Measurements from ENCODE around the gene USP47. TPM values are rescaled to one million over a fixed set of nuclear protein-coding genes. Genes with fewer than 3 reads are reported as not detected.

USP47 gene
- total RNA-seq, 3 donors from 2014 or later (not counting 1 experiment from before 2014, with no cell fraction given): 102 to 108 (median 107) TPM

DNA sequence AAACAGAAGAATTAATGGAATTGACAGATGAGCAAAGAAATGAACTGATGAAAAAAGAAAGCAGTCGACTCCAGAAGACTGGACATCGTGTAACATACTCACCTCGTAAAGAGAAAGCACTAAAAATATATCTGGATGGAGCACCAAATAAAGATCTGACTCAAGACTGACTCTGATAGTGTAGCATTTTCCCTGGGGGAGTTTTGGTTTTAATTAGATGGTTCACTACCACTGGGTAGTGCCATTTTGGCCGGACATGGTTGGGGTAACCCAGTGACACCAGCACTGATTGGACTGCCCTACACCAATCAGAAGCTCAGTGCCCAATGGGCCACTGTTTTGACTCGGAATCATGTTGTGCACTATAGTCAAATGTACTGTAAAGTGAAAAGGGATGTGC lies 114.2 kb downstream of the USP47 start:
- peaks cover 14 to 16% of the 10 kb centered on the region in 2 donors for H3K4me1 Mint-ChIP-seq
- Histone ChIP-seq H3K4me3 (ENCODE audit: low read length) (no peak overlapping the region), H3K27ac (ENCODE audit: low read length) (no peak overlapping the region), H3K27me3 (ENCODE audit: control insufficient read depth, insufficient read depth, low read length) (no peaks in the 10 kb centered on the region), H3K36me3 (ENCODE audit: control insufficient read depth, insufficient read depth, low read length) (peaks cover 66% of the 10 kb centered on the region), H3K4me1 (ENCODE audit: control insufficient read depth, insufficient read depth, low read length) (peaks cover 11% of the 10 kb centered on the region), H3K9me3 (ENCODE audit: control insufficient read depth, insufficient read depth, low read length) (no peaks in the 10 kb centered on the region)
- no peak overlapping the region for H3K4me3 Mint-ChIP-seq
- H3K9me3 Mint-ChIP-seq: no peaks in the 10 kb centered on the region
- intact Hi-C loops (cut with micrococcal nuclease): no loop called here
- peaks cover 43% of the 10 kb centered on the region for H3K36me3 Mint-ChIP-seq
- TF ChIP-seq, protein P1, sequence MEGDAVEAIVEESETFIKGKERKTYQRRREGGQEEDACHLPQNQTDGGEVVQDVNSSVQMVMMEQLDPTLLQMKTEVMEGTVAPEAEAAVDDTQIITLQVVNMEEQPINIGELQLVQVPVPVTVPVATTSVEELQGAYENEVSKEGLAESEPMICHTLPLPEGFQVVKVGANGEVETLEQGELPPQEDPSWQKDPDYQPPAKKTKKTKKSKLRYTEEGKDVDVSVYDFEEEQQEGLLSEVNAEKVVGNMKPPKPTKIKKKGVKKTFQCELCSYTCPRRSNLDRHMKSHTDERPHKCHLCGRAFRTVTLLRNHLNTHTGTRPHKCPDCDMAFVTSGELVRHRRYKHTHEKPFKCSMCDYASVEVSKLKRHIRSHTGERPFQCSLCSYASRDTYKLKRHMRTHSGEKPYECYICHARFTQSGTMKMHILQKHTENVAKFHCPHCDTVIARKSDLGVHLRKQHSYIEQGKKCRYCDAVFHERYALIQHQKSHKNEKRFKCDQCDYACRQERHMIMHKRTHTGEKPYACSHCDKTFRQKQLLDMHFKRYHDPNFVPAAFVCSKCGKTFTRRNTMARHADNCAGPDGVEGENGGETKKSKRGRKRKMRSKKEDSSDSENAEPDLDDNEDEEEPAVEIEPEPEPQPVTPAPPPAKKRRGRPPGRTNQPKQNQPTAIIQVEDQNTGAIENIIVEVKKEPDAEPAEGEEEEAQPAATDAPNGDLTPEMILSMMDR (IDR thresholded peaks at IDR 0.05): no peak
- H3K27me3 Mint-ChIP-seq (ENCODE audit: low read depth in 2 of 2): no peaks in the 10 kb centered on the region
- 97% methylated on average over 4 of the region's 5 CpGs for WGBS (ENCODE audit: insufficient coverage)
- DNase-seq: no peak
- H3K27ac Mint-ChIP-seq: peak overlapping the region in 1 of 2 donors; percentile 57
- ATAC-seq: no peak

DNA sequence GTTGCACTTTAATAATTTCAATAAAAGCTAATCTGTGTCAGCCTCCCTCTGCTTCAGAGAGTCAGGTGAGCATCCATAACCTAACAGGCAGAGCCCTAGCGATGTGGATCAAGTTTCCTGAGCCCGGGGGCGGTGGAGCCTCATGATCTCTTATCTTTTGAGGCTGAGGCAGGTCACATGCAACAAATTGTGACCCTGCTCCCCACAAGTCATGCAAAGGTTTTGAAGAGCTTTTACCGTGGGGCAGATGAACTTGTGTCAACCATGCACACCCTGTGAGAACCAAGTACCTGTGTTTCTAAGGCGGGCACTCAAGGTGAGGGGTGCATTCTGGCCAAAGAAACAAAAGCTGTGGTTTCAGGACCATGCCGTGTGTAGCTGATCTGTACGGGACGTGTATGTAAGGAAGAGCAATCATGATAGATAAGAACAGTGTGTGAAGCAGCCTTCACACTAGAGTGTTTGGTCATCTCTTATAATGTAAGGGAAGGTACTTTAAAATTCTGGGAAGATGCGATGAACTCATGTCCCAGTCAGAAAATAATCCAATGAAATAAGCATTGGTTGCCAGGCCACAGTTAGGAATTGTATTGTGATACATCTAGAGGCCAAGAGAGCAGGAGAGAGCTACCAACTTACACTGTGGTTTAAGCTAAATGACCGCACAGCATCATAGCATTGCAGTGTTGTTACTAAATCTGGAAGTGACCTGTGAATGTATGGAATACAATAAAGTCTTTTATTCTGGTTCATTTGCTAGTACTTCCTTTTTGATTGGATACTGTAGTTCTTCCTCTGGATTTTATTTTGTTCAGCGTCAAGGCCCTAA lies 116.8 kb downstream of the USP47 start:
- Histone ChIP-seq H3K27ac (ENCODE audit: low read length) (no peak overlapping the region), H3K4me1 (ENCODE audit: control insufficient read depth, insufficient read depth, low read length) (peaks cover 18% of the 10 kb centered on the region), H3K36me3 (ENCODE audit: control insufficient read depth, insufficient read depth, low read length) (peaks cover 42% of the 10 kb centered on the region), H3K27me3 (ENCODE audit: control insufficient read depth, insufficient read depth, low read length) (no peaks in the 10 kb centered on the region), H3K4me3 (ENCODE audit: low read length) (no peak overlapping the region), H3K9me3 (ENCODE audit: control insufficient read depth, insufficient read depth, low read length) (no peaks in the 10 kb centered on the region)
- Mint-ChIP-seq H3K9me3 (no peaks in the 10 kb centered on the region), H3K4me1 (peaks cover 23 to 27% of the 10 kb centered on the region in 2 donors), H3K27me3 (ENCODE audit: low read depth in 2 of 2) (no peaks in the 10 kb centered on the region), H3K27ac (peak overlapping the region; percentile 58 to 60), H3K4me3 (no peak overlapping the region), H3K36me3 (peaks cover 17% of the 10 kb centered on the region)
- TF ChIP-seq, protein P1 (IDR thresholded peaks at IDR 0.05): no peak
- ATAC-seq (no peak), DNase-seq (no peak)
- intact Hi-C loops (cut with micrococcal nuclease): no loop called here
- WGBS (ENCODE audit: insufficient coverage): 95% methylated on average over 11 of the region's 11 CpGs

DNA sequence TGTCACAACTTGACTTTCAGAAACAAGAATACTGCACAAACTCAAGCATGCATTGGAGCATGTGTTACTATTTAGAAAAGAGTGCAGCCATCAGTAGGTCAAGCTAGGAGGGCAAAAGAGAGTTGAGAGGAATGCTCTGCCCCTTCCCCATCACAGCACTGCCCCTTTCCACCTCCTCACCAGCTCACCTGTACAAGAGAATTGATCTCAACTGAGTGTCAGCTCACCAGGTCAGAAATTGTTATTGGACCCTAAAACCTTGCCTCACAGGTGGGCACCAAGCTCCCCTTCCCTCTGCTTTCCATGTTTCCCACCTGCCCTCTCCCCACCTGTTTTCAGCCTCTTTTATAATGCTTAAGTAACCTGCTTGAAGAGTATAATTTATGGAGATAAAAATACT lies 117.8 kb downstream of the USP47 start:
- Mint-ChIP-seq H3K27ac (peak overlapping the region; percentile 58 to 60), H3K36me3 (peaks cover 16% of the 10 kb centered on the region), H3K4me1 (peaks cover 23 to 27% of the 10 kb centered on the region in 2 donors), H3K4me3 (no peak overlapping the region), H3K27me3 (ENCODE audit: low read depth in 2 of 2) (no peaks in the 10 kb centered on the region), H3K9me3 (no peaks in the 10 kb centered on the region)
- Histone ChIP-seq H3K4me3 (ENCODE audit: low read length) (no peak overlapping the region), H3K9me3 (ENCODE audit: control insufficient read depth, insufficient read depth, low read length) (no peaks in the 10 kb centered on the region), H3K36me3 (ENCODE audit: control insufficient read depth, insufficient read depth, low read length) (peaks cover 35% of the 10 kb centered on the region), H3K27me3 (ENCODE audit: control insufficient read depth, insufficient read depth, low read length) (no peaks in the 10 kb centered on the region), H3K4me1 (ENCODE audit: control insufficient read depth, insufficient read depth, low read length) (peaks cover 18% of the 10 kb centered on the region), H3K27ac (ENCODE audit: low read length) (no peak overlapping the region)
- TF ChIP-seq, protein P1 (IDR thresholded peaks at IDR 0.05): no peak
- intact Hi-C loops (cut with micrococcal nuclease): no loop called here
- ATAC-seq (no peak), DNase-seq (no peak)

All from natural killer cell (primary cell).